IPS-18c (cell line): ENCODE results near the gene APOBEC3B.
A peak's percentile ranks its signal among the peaks of the same experiment; 100 is the strongest.
"Not testable (repeated sequence)": the region's sequence is repeated elsewhere in the genome, so short reads cannot be mapped to it uniquely, and the experiment has no call there.

Experiments used
- H3K4me3 ChIP-seq: 2 replicates; pipeline ENCODE4 v1.7.0; 2013; ENCODE audit warnings: low read depth, mild to moderate bottlenecking, low read length, moderate library complexity; ENCODE audit not compliant: insufficient read depth
- H3K9me3 ChIP-seq: one replicate; pipeline ENCODE4 v1.6.1; 2013; ENCODE audit warnings: mild to moderate bottlenecking, low read length, moderate library complexity; ENCODE audit not compliant: control insufficient read depth, insufficient read depth

The APOBEC3B gene

DNA sequence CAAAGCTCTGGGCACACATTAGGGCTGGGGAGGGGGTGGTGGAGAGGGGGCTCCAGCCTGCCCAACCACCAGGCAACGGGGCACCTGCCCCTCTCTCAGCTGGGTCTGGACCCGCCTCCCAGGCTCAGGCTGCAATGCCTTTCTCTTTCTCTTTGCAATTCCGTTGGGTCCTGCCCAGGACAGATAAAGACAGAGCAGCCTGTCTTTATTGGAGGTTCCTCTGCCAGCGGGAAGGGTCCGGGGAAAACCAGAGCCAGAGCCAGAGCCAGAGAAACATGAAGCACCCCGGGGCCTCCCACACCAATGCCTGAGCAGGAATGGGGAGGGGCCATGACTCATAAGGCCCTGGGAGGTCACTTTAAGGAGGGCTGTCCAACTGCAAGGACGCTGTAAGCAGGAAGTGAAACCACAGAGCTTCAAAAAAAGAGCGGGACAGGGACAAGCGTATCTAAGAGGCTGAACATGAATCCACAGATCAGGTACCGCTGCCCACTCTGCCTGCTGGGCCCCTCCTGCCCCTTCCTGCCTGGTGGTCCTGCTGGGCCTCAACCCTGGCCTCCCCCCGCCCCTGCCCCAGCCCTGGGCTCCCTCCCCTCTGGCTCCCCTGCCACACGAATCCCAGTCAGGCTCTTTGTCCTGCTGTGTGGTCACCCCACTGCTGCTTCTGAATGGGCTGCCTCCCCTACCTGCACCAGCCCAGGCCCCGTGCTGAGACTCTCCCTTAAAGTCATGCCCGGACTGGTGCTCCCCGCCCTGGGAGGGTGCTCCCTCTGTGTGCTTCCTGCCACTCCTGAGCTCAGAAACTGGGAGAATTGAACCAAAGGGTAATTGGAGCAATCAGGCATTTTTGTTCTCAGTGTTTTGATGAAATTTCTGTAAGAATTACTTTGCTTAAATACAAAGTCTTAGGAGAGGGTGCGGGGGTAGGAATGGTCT lies at the start of gene APOBEC3B:
Gene APOBEC3B (plus strand): TSS at position 356 of the 936 bp plus-strand sequence. CDS start 107 bp downstream, at position 463.
- Histone ChIP-seq H3K4me3 (peak within 1 kb of the TSS; percentile 6; the same call in 1 of the 2 replicates), H3K9me3 (peaks cover 2% of the 10 kb centered on the region)

DNA sequence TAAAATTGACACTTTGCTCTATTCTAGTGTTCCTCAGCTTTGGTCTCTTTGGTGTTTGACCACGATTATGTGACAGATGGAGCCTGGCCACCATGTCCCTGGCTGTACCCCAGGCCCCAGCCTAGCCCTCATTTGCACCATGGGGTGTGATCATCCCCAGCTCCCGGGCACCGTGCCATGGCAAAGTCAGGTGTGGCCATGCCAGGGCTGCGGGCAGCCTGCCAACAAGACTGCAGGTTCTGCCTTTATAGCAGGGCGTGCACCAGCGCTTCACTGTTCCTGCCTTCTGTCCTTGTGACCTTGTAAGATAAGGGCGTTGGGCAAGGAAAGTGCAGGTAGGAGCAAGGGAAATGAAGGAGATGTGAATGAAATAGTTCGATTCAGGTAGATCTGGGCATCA lies 47.1 kb upstream of the APOBEC3B start:
- no peak overlapping the region for H3K4me3 ChIP-seq
- peaks cover 6% of the 10 kb centered on the region for H3K9me3 ChIP-seq

DNA sequence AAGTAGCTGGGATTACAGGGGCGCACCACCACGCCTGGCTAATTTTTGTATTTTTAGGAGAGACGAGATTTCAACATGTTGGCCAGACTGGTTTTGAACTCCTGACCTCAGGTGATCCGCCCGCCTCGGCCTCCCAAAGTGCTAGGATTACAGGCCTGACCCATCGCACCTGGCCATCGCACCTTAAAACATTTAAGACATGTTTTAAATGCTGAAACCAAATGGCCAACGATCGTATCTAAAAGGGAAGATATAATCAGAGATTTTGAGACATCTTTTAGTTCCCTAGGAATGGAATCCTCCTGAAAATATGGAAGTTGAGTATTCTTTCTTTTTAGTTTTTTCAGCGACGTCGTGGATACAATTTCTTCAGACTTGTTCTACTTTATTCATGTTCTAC lies 46.5 kb upstream of the APOBEC3B start:
- Histone ChIP-seq H3K4me3 (no peak overlapping the region), H3K9me3 (peaks cover 6% of the 10 kb centered on the region)

DNA sequence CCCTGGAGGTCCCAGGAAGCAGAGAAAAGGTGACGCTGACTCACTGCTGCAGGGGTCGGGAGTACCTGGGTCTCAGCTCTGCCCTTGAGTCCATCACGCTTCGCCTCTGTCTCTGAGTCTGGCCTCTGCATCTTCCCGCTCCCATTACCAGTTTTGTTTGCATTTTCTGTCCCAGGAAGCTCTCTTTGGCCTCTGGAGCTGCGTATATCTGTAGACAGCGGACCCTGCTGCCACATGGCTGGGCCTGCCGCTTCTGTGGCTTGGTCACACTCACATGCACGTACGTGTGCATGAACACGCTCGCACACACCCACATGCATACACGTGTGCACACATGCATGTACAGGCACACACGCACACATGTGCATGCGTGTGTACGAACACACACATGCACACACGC lies 45.6 kb upstream of the APOBEC3B start:
- peaks cover 6% of the 10 kb centered on the region for H3K9me3 ChIP-seq
- H3K4me3 ChIP-seq = no peak overlapping the region

DNA sequence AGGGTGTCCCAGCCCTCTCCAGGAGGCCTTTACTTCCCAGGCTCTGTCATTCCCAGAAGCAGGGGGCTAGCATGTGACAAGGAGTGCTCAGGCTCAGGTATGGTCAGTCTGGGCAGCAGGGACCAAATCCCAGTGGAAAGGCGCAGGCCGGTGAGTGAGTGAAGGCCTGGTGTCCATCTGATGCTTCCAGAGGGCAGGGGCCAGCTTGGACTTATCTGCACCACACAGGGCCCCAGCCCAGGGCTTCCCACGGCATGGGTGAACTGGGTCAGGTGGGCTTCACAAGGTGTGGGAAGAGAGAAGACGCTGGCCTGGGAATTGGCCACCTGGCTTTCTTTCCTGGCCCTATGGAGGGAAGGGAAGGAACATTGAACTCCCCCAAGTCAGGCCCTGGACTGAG lies 45.1 kb upstream of the APOBEC3B start:
- Histone ChIP-seq H3K9me3 (peaks cover 6% of the 10 kb centered on the region), H3K4me3 (no peak overlapping the region)

DNA sequence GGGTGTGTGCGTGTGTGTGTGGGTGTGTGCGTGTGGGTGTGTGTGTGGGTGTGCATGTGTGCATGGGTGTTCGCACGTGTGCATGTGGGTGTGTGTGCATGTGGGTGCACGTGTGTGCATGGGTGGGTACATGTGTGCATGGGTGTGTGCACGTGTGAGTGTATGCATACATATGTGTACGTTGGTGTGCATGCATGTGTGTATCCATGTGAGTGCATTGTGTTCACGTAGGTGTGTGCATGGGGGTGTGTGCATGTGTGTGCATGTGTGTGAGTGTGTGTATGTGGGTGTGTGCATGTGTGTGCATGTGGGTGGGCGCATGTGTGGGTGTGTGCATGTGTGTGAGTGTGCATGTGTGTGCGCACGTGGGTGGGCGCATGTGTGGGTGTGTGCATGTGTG lies 44.6 kb upstream of the APOBEC3B start:
- no peak overlapping the region; the same call in 1 of the 2 replicates for H3K4me3 ChIP-seq
- peaks cover 6% of the 10 kb centered on the region for H3K9me3 ChIP-seq

DNA sequence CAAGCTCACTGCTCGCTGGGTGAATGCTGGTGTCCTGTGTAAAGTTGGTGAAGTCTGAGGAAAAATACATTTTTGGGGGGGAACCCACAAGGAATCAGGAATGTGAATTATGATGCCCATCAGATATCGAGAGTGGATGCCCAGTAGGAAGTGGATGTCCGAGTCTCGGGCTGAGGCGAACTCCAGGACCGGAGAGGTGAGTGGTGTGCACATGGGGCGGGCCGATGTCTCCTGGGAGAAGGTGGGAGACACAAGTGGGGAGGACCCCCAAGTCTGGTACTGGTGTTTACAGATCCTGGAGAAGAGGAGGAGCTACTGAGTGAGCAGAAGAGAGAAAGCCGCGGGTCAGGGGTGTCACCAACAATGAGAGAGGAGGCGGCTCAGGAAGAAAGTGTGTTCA lies 43.9 kb upstream of the APOBEC3B start:
- H3K9me3 ChIP-seq = peaks cover 6% of the 10 kb centered on the region
- no peak overlapping the region for H3K4me3 ChIP-seq

DNA sequence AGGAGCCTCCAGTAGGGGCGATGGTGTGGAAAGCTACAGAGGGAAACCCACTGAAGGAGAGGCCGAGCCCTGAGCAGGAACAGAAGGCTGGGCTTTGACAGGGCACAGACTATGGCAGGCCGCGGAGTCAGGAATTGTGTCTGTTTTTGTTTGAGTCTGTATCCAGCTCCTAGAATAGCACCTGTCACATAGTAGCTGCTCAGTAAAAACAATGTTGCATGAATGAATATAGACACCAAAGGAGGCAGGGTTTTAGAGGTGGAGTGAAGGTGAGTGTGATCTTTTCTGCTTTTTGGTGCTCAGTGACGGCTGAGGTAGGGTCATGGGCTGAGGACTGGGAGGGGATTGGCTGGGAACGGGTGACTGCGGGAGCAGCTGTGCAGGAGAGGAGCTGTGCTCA lies 43.2 kb upstream of the APOBEC3B start:
- peaks cover 6% of the 10 kb centered on the region for H3K9me3 ChIP-seq
- H3K4me3 ChIP-seq = no peak overlapping the region

DNA sequence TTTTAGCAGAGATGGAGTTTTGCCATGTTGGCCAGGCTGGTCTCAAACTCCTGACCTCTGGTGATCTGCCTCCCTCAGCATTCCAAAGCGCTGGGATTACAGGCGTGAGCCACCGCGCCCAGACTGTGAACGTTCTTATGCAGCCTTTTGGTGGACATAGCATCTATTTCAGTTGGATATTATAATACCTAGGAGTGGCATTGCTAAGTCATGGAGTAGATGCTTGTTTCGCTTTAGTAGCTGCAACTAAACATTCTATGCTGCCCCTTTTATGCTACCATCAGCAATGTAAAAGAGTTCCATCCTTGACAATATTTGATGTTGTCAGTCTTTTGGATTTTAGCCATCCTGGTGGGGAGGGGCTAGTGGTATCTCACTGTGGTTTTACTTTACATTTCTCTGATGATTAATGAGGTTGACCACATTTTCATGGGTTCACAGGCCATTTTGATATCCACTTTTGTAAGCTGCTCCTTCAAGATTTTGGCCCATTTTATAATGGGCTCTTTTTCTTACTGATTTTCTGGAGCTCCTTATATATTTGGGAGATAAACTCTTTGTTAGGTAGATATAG lies 41.2 kb upstream of the APOBEC3B start:
- H3K4me3 ChIP-seq = no peak overlapping the region
- H3K9me3 ChIP-seq = peaks cover 6% of the 10 kb centered on the region

DNA sequence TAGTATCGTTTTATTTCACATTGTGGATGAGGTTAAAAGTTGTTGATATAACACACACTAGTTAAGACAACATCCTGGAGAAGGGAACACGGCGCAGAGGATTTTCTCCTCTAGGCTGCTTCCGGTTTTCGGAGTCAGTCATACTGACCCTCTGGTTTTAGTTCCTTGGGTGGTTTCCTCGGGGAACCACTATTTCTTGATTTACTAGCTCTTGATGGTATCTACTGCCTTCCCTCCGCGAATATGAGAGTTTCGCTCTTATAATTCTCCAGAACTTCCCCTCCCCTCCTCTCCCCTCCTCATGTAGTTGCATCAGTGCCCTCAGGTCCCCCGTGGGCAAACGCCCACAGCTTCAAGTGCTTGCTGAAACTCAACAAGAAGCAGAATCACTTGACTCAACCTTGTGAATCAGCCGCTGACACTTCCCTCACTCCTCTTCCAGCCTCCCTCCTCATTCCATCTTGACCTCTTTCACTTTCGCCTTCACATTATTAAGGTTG lies 40.6 kb upstream of the APOBEC3B start:
- no peak overlapping the region for H3K4me3 ChIP-seq

DNA sequence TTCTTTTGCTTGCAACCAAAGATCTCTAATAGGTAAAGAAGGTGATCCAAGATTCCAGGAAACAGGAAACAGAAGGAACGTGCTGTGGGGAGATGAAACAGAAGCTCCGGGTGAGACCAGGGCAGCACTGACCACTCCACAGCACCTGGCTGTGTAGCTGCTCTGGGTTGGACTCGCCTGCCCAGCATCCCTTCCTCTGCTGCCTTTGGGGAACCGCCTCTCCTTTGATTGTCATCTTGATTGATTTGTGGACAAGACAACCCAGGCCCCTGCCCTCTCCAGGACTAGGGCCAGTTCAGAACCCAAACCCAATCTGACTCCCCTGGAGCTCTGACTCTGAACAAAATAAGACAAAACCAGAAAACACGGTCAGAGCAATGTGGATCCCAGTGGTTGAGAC lies 39.4 kb upstream of the APOBEC3B start:
- H3K4me3 ChIP-seq = no peak overlapping the region
- peaks cover 6% of the 10 kb centered on the region for H3K9me3 ChIP-seq

More for the DNA sequence above, 40.6 kb upstream of the APOBEC3B start:
- peaks cover 6% of the 10 kb centered on the region for H3K9me3 ChIP-seq

DNA sequence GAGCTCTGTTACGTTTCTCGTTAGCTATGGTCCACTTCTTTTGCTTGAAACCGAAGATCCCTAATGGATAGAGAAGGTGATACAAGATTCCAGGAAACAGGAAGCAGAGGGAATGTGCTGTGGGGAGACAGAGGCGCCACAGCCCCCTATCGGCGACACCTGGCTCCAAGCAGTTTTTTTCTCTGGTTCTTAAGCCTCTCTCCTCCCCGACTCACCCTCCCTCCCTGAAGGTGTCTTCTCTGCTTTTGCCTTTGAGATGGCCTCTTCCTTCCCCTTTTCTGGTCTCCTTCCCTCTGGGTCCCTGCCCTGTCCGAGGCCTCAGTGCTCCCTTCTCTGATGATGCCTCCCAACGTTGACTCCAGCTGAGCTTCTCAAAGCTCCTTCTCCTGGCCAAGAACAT lies 38.9 kb upstream of the APOBEC3B start:
- H3K4me3 ChIP-seq = no peak overlapping the region
- H3K9me3 ChIP-seq = peaks cover 2% of the 10 kb centered on the region

DNA sequence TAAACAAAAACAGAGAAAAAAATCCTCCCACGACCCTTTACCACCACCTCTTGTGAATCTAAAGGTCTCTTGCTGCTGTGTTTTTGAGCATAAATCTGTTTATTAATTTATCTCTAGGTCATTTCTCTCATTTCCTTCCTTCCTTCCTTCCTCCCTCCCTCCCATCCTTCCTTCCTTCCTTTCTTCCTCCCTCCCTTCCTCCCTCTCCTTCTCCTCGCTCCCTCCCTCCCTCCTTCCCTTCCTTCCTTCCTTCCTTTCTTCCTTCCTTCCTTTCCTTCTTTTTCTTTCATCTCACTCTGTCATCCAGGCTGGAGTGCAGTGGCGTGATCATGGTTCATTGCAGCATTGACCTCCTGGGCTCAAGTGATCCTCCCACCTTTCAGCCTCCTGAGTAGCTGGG lies 38.3 kb upstream of the APOBEC3B start:
- Histone ChIP-seq H3K9me3 (no peaks in the 10 kb centered on the region), H3K4me3 (no peak overlapping the region)

DNA sequence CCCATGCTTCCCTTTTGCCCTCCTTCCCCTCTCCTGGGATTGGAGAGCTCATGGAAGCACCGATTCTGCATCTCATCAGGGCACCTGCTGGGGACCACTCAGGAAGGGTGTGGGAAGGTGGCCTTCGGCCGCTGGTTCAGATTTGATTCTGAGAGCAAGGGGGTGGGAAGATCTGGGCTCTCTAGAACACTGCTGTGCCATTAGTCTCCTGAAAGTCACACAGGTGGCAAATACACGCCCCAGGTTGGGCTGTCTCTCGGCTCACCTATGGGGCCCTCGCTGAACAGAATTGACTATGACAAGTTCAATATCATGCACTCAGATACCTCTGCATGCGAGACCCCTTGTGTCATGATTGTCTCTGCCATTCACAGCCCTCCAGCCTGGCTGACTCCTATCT lies 37.5 kb upstream of the APOBEC3B start:
- no peaks in the 10 kb centered on the region for H3K9me3 ChIP-seq

DNA sequence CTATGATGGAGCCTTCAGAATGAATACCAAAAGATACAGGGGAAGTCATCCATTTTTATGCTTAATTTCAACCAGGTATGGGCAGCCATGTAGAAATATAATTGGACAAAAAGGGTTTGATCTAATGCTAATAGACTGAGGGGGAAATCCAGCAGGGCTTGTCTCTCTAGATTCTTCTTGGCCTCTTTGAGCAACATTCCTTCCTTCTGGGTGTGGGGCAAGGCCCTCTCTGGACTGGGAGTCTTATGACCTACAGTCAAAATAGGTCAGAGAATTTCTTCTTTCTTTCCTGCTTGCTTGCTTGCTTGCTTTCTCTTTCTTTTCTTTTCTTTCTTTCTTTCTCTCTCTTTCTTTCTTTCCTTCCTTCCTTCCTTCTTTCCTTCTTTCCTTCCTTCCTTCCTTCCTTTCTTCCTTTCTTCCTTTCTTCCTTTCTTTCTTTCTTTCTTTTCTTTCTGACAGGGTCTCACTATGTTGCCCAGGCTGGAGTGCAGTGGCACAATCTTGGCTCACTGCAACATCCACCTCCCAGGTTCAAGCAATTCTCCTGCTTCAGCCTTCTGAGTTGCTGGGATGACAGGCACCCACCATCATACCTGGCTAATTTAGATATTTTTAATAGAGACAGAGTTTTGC lies 36.3 kb upstream of the APOBEC3B start:
- H3K9me3 ChIP-seq, H3K4me3 ChIP-seq: not testable (repeated sequence)

More for the DNA sequence above, 37.5 kb upstream of the APOBEC3B start:
- H3K4me3 ChIP-seq = no peak overlapping the region

DNA sequence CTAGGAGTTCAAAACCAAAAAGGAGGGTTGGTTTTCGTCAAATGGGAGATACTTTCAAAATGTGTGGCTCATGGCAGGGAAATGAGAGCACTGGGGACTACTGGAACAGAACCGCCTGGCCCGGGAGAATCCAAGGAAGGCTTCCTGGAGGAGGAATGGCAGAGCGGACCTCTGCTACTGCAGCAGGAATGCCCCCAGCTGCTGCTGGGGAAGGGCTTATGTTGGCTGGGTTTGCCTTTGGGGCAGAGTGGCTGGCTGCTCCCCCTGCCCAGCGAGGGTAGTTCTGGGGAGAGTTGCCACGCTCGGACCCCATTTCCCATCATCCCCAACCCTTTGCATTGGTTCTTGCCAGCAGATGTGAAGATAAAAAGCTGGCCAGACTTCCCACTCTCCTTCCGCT lies 35.4 kb upstream of the APOBEC3B start:
- no peak overlapping the region for H3K4me3 ChIP-seq
- no peaks in the 10 kb centered on the region for H3K9me3 ChIP-seq

DNA sequence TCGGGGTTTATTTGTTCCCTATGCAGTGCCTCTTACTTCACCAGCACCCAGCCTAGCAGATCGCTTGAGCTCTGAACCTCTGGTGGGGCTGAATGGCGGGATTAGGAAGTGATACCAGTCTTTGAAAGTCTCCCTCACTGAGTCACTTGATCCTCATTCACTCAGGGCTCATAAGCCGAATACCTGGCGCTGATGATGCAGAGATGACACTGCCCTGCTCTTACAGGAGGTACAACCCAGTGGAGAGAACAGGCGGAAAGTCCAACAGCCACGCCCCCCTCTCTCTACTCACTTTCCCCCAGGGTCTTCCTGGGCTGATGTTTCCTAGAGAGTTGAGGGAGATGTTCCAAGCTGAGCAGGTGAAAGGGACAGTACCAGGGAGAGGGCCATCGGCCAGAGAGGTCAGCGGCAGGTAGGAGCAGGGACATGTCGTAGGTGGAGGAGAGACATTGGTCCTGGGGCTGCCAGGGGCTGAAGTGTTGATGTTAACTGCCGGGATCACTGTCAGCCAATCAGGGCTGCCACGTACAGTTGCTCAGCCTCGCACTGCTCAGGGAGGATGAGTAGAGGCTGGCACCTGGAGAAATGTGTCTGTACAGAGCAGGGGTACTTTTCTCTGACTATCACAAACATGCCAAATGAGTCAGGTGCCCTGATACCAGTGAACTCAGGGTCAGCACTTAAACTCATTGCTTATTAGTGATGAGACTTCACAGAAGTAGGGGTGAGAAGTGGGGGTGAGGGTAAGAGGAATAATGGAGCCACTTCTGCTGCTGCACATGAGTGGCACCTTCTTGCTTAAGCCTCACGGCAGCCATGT lies 34.6 kb upstream of the APOBEC3B start:
- H3K9me3 ChIP-seq = no peaks in the 10 kb centered on the region
- no peak overlapping the region for H3K4me3 ChIP-seq
